G401 (cell line): ENCODE results near the gene PARD3B. TPM values are rescaled to one million over a fixed set of nuclear protein-coding genes. Genes with fewer than 3 reads are reported as not detected.

ENCODE experiments used
- DNase-seq: peaks from one replicate; pipeline ENCODE4 v3.0.0-alpha.2; 2015; ENCODE audit warnings: low spot score
- in situ Hi-C: cut with HindIII; loops from 2 replicates; pipeline ENCODE4 v1.10.0; 2016; ENCODE audit warnings: low sequenced_read_pairs, mixed read lengths
- total RNA-seq: library from RNA; depleted of rRNA; stranded (reverse); fragments of >200 nt; shearing (Covaris generic); gene quantifications from 2 replicates; pipeline ENCODE4 v1.2.3, GENCODE V29; 2014

PARD3B gene
- total RNA-seq, 1 experiment from 2014 or later, result 2.2 TPM

GRCh38 chr2:204726831-204727230, 181.6 kb downstream of the PARD3B start:
- DNase-seq, result no peak
- in situ Hi-C loops, result no loop called here

- no peak for DNase-seq
- in situ Hi-C loops, result no loop called here
These were observed 182.1 kb downstream of the PARD3B start for GRCh38 chr2:204727368-204727767.

- no peak for DNase-seq
- in situ Hi-C loops, result no loop called here
These were observed 185.3 kb downstream of the PARD3B start for GRCh38 chr2:204730603-204731002.

- in situ Hi-C loops, result no loop called here
- no peak for DNase-seq
These were observed 186.7 kb downstream of the PARD3B start for GRCh38 chr2:204732019-204732418.

GRCh38 chr2:204737296-204737695, 192.0 kb downstream of the PARD3B start:
- no peak for DNase-seq
- in situ Hi-C loops, result no loop called here

GRCh38 chr2:204738721-204739120, 193.4 kb downstream of the PARD3B start:
- in situ Hi-C loops, result no loop called here
- DNase-seq, result no peak

- DNase-seq, result no peak
- in situ Hi-C loops, result no loop called here
These were observed 198.2 kb downstream of the PARD3B start for GRCh38 chr2:204743393-204743960.

- in situ Hi-C loops, result no loop called here
- DNase-seq, result no peak
These were observed 199.2 kb downstream of the PARD3B start for GRCh38 chr2:204744506-204744905.

GRCh38 chr2:204748286-204748685, 203.0 kb downstream of the PARD3B start:
- in situ Hi-C loops, result no loop called here

GRCh38 chr2:204749319-204749718, 204.0 kb downstream of the PARD3B start:
- in situ Hi-C loops, result no loop called here

More at GRCh38 chr2:204748286-204748685, 203.0 kb downstream of the PARD3B start:
- DNase-seq, result no peak

GRCh38 chr2:204750389-204750788, 205.1 kb downstream of the PARD3B start:
- no peak for DNase-seq

More at GRCh38 chr2:204749319-204749718, 204.0 kb downstream of the PARD3B start:
- DNase-seq, result no peak

GRCh38 chr2:204751472-204751871, 206.2 kb downstream of the PARD3B start:
- DNase-seq, result no peak
- in situ Hi-C loops, result no loop called here

More at GRCh38 chr2:204750389-204750788, 205.1 kb downstream of the PARD3B start:
- in situ Hi-C loops, result no loop called here

- no peak for DNase-seq
- in situ Hi-C loops, result no loop called here
These were observed 208.6 kb downstream of the PARD3B start for GRCh38 chr2:204753841-204754240.

GRCh38 chr2:204754898-204755297, 209.6 kb downstream of the PARD3B start:
- in situ Hi-C loops, result no loop called here
- no peak for DNase-seq

- no peak for DNase-seq
- in situ Hi-C loops, result no loop called here
These were observed 218.9 kb downstream of the PARD3B start for GRCh38 chr2:204763974-204764703.

- in situ Hi-C loops, result no loop called here
- no peak for DNase-seq
These were observed 225.5 kb downstream of the PARD3B start for GRCh38 chr2:204770735-204771134.

- in situ Hi-C loops, result no loop called here
- no peak for DNase-seq
These were observed 226.4 kb downstream of the PARD3B start for GRCh38 chr2:204771721-204772120.

- in situ Hi-C loops, result no loop called here
- no peak for DNase-seq
These were observed 227.3 kb downstream of the PARD3B start for GRCh38 chr2:204772546-204772945.

- in situ Hi-C loops, result no loop called here
- no peak for DNase-seq
These were observed 230.5 kb downstream of the PARD3B start for GRCh38 chr2:204775766-204776165.

- in situ Hi-C loops, result no loop called here
- DNase-seq, result no peak
These were observed 231.7 kb downstream of the PARD3B start for GRCh38 chr2:204776781-204777559.
